ENCODE data around the gene GJA8.

The GJA8 gene

GRCh38 chr1:147890177-147890790 is 12.3 kb upstream of the GJA8 start (continued):
- TF ChIP-seq CTCF (tag by site-specific recombination; IDR thresholded peaks at IDR 0.05) = peak; percentile 82
- no peak for TF ChIP-seq ZNF610 (tag by site-specific recombination; IDR thresholded peaks at IDR 0.05; ENCODE audit: borderline replicate concordance)
- TF ChIP-seq ZSCAN5A (tag by site-specific recombination; IDR thresholded peaks at IDR 0.05) = no peak
- no peak for TF ChIP-seq ZNF830 (tag by site-specific recombination; IDR thresholded peaks at IDR 0.05; ENCODE audit: low read depth)
- no peak for TF ChIP-seq OVOL3 (tag by site-specific recombination; IDR thresholded peaks at IDR 0.05)
- TF ChIP-seq ZNF791 (tag by site-specific recombination; IDR thresholded peaks at IDR 0.05) = no peak
- TF ChIP-seq ZNF785 (tag by site-specific recombination; IDR thresholded peaks at IDR 0.05) = no peak
- TF ChIP-seq BCL11B (tag by site-specific recombination; IDR thresholded peaks at IDR 0.05; ENCODE audit: low read depth) = no peak
- TF ChIP-seq KLF8 (tag by site-specific recombination; IDR thresholded peaks at IDR 0.05) = 0 out of 2 replicates have a peak, but pooled peaks have one; percentile 8
- TF ChIP-seq ZNF2 (tag by site-specific recombination; IDR thresholded peaks at IDR 0.05) = peak; percentile 60; the same call in 1 of the 2 replicates
- no peak for TF ChIP-seq ZNF391 (tag by site-specific recombination; IDR thresholded peaks at IDR 0.05; ENCODE audit: borderline replicate concordance, low read depth)
- TF ChIP-seq MEIS1 (CRISPR knock-in tag; IDR thresholded peaks at IDR 0.05; ENCODE audit: borderline replicate concordance) = no peak
- TF ChIP-seq ZNF366 (tag by site-specific recombination; conservative IDR thresholded peaks at IDR 0.05) = 0 out of 2 replicates have a peak, but pooled peaks have one; percentile 15
- 0 out of 2 replicates have a peak, but pooled peaks have one; percentile 23 for TF ChIP-seq ZNF324 (tag by site-specific recombination; IDR thresholded peaks at IDR 0.05)
- TF ChIP-seq SALL2 (tag by site-specific recombination; IDR thresholded peaks at IDR 0.05; ENCODE audit: borderline replicate concordance) = no peak
- no peak for TF ChIP-seq SETDB1 (IDR thresholded peaks at IDR 0.05; ENCODE audit: insufficient read length, low read length)
- TF ChIP-seq ZBTB48 (tag by site-specific recombination; IDR thresholded peaks at IDR 0.05) = no peak
- no peak for TF ChIP-seq YY2 (tag by site-specific recombination; IDR thresholded peaks at IDR 0.05)
- TF ChIP-seq AEBP2 (tag by site-specific recombination; IDR thresholded peaks at IDR 0.05; ENCODE audit: borderline replicate concordance) = no peak
- TF ChIP-seq ZNF549 (tag by site-specific recombination; IDR thresholded peaks at IDR 0.05) = no peak
- TF ChIP-seq ZNF530 (tag by site-specific recombination; IDR thresholded peaks at IDR 0.05; ENCODE audit: low read depth) = no peak
- TF ChIP-seq KLF7 (tag by site-specific recombination; IDR thresholded peaks at IDR 0.05; ENCODE audit: borderline replicate concordance) = no peak
- TF ChIP-seq ZNF362 (tag by site-specific recombination; IDR thresholded peaks at IDR 0.05) = no peak
- TF ChIP-seq ZNF280C (tag by site-specific recombination; IDR thresholded peaks at IDR 0.05) = no peak
- no peak for TF ChIP-seq PBX3 (CRISPR knock-in tag; IDR thresholded peaks at IDR 0.05)
- no peak for TF ChIP-seq ZNF23 (tag by site-specific recombination; IDR thresholded peaks at IDR 0.05; ENCODE audit: borderline replicate concordance)
- no peak for TF ChIP-seq ZNF239 (tag by site-specific recombination; IDR thresholded peaks at IDR 0.05)
- no peak for TF ChIP-seq ZNF843 (tag by site-specific recombination; IDR thresholded peaks at IDR 0.05)
- TF ChIP-seq ZNF292 (tag by site-specific recombination; IDR thresholded peaks at IDR 0.05; ENCODE audit: borderline replicate concordance, low read depth) = no peak
- TF ChIP-seq YY1 (tag by site-specific recombination; IDR thresholded peaks at IDR 0.05) = no peak
